ENCODE measurements around the gene ZC3H18.

GRCh38 chr16:88614818-88615580 is 44.8 kb downstream of the ZC3H18 start:
- TF ChIP-seq POLR2A (IDR thresholded peaks at IDR 0.05) = no peak
- TF ChIP-seq CTCF (IDR thresholded peaks at IDR 0.05) = no peak
